Non-pigmented ciliary epithelial cell (primary cell): Measurements from ENCODE around the gene FHOD3.

Source experiments
- DNase-seq: peaks from one replicate; pipeline ENCODE4 v3.0.0-alpha.2; 2010; ENCODE audit warnings: low read depth

Gene FHOD3

DNA sequence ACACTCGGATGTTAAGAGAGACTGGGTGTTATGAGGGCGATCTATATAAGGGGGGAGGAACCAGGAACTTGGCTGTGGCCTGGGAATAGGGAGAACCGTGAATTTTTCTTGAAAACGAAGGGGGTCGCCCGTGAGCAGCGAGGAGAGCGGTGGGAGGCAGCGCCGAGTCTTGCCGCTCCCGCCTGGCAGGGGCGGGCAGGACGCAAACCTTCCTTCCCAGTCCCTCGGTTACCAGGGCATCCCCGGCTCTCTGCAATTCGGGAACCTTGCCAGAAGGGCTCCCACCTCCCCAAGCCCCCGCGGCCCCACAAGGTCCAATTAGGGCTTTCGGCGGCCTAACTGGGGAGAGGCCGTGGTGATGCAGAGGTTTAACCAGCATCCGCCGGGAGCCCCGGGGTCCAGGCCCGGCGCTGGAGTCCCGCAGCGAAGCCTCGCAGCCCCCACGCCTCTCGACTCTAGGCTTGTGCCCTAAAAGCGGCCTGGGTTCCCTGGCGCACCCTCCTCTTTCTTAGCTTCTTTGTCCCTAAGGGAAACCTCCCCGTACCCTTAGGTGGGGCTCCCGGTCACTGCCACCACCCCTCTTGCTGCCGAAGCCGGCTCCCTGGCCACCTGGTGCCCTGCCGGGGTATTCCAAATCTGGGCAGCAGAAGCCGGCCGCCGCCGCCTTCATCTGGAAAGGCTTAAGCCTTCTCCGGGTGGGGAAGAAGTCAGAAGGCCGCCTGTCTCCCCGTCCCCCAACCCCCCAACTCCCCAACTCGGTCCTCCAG is 680 bp upstream of the FHOD3 start:
- no peak for DNase-seq

DNA sequence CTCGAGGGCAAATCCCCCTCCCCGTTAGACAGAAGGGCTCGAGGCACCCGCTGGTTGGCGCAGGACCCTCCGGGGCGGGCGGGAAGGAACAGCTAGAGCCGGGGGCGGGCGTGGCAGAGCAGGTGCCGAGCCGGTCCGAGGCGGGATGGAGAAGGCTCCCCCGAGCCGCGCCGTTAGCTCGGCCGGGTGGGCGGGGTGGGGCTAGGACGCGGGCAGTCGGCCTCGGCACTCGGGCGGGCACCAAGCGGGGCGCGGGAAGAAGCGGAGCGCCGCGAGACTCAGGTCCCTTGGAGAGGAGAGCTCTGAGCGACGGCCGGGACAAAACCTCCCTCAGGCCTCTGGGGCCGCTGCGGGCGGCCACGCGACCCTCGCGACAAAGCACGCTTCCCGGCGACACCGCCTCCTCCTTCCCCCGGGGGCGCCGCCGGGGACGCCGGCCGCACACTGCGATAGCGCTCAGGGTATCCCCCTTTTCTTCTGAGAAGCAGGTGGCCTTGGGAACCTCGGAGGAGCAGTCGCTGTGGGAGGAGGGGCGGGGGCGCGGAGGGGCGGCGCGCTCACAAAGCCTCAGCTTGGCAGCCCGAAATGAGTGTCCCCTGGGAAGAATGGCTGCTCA is 721 bp downstream of the FHOD3 start:
- DNase-seq: no peak

DNA sequence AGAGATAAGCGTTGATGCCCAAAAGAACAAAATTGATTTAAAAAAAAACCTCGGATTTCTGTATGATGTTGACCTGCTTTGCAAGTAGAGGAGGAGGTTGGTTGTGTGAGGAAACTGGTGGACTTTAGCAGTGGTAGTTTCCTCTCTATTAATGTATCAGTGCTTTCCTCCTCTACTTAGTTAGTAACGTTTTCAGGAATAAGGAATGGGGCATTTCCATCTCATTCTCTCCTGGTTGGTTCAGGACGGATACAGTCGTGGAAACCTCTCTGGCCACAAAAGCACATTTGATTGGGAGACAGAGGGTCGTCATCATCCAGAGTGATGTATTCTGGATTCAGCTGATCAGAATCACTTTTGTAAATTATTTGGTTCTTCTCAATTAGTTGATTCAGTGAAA is 1.5 kb downstream of the FHOD3 start:
- DNase-seq: no peak

DNA sequence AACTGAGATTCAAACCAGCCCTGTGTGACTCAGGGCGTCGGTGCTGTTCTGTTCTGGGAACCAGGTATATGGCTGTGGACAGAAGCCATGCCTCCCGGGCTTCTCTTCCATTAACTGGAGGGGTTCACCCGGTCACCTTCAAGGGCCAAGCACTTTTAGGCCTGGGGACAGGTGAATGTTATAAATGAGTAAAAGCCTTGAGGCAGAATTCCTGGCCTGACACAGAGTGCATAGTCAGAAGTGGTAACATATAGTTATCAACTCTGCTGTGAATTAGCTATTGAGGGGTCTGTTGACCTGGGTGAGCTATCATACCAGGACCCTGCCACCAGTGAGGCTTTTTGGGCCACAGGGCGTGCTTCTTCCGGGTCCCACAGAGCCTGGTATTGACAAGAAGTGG is 2.7 kb downstream of the FHOD3 start:
- DNase-seq: no peak

DNA sequence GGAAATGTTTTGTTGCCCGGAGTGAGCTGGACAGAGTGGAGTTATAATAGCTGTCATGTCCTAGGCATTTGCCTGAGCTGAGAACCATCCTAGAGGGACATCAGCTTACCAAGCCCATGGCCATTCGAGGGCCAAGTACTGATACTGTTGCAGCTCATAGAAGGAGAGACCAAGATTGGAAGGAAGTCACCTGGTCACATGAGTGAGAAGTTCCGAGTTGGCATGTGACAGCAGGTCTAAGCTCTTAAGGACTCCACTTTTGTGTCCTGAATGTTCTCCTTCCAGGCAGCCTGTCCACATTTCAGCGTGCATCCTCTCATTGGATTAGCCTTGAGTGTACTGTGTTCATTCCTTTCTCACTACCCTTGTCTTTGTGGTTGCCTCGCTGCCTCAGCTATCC is 4.4 kb downstream of the FHOD3 start:
- no peak for DNase-seq

DNA sequence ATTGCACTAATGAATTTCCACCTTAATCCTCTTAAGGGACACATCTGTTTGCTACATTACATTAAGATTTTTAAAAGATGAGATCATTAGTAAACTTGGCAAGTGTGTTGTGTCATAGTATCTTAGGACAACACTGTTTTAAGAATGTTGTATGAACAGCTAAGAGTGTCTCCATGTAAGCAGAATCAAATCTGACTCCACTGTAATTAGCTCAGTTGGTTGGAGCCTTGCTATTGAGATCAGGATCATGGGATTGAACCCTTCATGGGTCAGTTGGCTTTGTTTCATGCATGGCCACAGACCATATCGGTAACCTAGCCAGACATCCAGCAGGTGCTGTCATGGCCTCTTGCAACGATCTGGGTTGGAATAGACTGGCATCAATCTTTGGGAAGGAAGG is 5.2 kb downstream of the FHOD3 start:
- DNase-seq: no peak

DNA sequence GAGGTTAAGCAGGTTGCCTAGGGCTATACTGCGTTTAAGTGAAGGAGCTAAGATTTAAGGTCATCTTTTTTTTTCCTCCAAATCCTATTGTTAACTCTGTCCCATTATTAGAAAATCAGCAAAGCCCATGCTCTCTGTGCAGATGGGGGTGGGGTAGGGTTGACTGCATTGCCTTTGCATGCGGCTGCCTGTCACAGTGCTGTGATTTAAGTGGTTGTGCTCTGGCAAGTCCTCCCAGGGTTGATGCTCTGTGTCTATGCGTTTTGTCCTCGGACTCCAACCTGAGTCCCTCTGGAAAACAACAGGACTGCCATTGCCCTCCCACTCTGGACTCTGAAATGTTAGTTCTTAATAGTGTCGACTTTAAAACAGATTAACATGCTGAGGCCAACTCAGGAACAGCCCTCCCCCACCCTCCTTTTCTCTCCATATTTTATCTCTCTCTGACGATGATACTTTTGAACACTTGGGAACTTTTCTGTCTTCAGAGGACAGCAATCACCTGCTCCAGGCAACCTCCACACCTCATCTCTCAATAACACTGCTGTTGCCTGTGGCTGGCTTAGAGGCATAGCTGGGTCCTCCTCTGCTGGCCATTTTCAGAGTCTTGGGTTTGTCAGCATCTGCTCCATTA is 5.8 kb downstream of the FHOD3 start:
- no peak for DNase-seq

DNA sequence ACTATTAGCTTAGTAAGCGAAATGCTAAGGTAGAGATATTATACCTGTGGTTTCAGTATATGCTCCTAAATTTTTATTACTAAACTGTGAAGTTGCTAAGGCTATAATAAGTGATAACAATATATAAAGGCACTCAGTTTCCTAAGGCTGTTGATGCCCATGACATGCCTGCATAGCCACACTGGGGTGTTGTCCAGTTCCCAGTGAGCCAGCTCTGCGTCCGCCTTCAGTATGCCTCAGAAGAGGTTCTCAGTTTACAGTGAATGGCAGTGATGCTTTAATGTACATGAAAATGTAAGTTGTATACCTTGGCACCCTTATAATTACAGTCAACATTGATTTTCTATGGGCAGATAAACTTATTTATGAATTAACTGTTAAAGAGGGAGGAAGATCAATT is 7.2 kb downstream of the FHOD3 start:
- no peak for DNase-seq

DNA sequence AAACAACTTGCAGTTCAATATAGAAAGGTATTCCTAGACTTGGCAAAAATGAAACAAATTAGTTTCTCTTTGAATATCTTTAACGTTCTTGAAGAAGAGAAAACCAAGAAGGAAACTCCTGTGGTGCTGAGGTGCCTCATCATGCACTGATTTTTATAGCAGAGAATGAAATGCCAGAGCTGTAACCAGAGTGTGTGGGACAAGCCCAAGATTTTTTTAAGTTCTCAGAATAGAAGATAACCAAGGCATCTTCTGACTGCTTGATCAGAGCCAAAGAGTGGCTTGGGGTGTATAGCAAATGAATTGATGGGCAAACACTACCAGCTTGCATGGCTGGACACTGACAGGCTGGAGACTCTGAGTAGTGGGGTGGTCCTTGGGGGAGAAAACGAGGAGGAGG is 7.9 kb downstream of the FHOD3 start:
- no peak for DNase-seq

DNA sequence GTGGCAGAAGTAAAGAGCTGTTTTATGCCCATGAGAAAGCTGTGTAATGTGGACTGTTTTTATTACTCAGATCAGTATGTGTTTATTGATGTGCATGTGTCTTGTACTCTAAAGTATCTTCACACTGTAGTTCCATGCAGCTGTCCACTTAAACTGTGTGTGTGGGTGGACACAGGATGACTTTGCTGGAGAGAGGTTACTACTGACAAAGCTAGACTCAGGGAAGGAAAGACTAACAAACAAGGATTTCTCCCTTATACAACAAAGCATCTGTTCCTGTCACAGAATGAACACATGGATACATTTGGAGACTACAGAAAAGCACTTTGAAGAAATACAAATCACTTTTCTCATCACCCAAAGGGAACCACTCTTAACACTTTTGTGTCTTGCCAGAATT is 10.0 kb downstream of the FHOD3 start:
- DNase-seq: no peak

DNA sequence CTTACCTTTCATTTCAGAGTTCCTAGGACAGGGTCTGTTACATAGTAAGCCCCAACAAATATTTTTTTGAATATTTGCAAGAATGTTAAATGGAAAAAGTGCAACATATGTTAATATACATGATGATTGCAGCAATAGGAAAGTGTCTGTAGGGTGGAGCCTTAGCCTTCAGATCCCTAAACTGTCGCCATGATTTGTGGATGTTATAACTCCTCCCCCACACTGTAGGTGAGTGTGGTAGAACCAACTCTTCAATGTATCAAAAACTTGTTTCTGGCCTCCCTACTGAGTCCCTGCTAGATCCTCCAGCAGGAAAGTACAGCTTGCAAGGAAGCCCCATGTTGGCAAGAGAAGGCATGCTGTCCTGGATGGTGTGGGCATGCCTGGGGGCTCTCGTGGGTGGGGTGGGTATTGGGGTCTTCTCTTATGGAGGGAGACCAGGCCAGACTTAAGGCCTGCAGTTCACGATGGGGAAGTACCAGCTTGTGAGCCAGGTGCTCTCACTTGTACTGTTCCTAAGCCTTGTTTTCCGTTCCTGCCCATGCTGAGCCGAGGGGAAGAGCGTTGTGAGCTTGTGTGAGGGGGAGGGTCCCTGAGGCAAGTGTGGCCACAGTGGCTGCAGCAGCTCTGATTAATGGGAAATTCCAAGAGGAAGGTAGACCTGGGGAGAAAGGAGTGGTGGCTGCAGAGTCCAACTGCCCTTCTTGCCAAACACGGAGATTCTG is 11.4 kb downstream of the FHOD3 start:
- no peak for DNase-seq

DNA sequence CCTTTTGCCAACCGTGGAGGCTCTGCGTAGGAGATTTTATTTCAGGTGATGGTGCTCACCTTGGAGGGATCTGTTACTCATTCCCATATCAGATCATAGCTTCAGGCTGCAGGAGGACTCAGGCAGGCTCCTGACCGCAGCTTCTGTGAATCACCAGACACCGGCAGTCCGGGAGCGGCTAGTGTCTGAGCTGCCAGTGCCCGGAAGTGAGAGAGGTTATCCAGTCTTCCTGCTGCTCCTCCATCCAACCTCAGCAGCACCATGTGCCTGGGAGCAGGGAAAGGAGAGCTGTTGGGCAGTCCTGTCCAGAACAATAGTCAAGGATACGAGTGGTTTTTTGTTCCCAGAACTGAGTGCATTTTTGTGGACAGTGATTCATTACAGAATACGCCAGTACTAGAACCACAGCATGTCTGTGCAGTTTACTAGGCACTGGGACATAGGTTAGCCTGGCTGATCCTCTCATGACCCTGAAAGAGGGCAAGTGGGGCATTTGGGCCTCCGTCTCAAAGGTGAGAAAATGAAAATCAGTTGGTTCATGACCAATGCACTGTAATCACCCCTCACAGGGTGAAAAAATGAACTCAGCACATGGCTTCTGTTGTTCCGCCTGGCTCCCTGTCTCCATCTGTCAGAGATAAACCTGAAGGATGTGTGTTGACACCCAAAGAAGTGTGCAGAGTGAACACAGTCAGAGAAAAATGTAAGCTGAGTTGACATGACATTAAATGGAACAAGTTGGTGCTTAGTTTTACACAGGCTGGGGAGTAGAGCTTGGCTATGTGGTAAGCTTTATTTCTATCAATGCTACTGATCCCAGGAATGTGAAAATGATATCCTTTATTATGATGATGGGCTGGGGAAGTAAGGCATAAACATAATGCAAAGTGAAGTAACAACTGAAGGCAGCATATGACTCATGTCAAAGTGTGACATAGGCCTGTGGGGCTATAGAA is 12.2 kb downstream of the FHOD3 start:
- peak; percentile 99 for DNase-seq

DNA sequence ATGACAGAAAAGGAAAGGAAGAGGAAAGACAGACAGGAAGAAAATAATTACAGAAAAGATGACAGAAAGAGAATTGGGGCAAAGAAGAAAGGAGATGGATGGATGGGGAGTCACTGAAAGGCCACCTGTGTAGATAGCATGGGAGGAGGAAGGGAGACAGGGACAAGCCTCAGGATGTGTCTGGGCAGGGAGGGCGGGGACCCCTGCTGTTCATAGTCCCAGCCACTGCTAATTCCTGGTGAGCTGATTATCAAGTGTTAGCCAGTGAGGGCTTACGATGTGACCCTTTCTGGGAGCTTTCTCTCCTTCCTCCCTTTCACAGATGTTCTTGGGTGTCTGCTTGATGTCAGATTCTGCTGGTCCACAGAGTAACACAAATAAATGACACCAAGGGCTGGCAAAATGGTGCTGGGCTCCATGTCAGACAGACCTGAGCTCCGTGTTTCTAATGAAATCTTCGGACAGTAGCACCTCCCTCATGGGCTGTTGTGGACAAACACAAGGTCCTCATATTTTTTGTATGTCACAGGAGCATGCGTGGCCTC is 13.6 kb downstream of the FHOD3 start:
- no peak for DNase-seq

DNA sequence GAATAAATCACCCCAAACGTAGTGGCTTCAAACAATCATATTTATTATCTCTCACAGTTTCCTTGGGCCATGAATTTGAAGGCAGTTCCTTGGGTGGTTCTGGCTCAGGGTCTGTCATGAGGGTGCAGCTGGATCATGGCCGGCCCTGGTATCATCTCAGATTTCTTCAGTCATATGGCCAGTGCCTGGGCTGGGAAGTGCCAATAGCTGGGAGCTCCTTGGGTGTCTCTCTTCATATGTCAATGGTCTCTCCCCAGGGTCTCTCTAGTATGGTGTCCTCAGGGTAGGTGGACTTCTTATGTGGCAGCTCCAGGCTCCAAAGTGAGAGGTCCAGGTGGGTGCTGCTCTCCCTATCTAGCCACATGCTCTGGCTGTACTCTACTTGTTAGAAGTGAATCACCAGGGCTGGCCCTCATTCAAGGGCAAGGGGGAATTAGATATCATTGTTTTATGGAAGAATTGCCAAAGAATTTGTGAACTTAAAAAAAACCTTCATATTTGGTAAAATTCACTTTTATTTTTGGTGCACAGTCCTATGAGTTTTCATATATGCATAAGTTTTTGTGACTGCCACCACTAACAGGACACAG is 15.4 kb downstream of the FHOD3 start:
- DNase-seq: no peak

DNA sequence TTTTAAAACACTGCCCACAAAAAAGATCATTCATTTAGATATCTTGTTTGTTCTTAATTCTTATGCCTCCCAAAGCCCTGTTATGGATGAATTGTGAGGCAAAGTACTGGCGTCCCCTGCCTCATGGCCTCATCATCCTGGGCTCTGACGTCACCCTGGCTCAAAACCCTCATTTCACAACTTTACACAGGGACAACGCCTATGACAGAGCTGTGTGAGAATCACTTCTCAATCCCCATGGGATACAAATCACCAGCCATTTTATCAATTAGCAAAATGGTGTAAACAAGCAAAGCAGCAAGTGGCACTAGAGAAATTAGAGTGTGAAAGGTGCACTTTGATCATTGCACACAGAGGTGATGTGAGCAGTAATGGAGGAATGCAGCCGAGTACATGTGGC is 16.6 kb downstream of the FHOD3 start:
- DNase-seq: no peak

DNA sequence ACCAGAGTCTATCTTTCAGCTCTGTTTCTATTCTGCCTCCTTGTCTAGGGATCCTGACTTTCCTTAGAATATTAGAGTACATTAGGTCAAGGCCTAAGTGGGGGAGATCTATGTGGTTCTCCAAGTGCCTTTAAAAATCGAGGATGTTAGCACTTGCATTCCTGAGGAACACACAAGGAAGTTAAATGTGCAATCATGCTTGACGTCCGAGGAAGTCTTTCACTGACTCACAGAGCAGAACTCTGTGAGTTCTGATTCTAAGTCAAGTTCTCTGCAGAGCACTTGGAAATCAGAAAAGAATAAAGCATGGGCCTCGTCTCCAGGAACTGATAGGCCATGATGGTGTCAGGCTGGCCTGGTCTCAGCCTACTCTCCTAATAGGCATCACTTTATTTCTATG is 17.2 kb downstream of the FHOD3 start:
- peak; percentile 94 for DNase-seq

DNA sequence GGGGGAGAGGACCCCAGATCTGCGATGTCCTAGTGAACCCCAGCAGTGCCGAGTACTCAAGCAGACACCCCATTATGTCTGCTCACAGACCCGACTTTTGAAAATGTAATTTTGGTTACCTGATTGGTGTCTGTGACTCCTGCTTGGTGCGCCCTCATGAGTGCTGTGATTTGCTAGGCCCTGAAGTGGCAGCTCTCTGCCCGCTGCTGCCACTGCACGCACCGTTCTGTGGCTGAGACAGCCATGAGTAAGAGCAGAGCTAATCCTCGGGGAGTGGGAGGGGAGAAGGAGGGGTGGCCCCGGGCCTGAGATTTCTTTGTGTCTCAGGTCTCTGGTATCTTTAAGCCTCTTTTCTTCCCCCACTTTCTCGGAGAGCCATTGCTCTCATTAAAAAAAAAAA is 18.2 kb downstream of the FHOD3 start:
- DNase-seq: no peak

DNA sequence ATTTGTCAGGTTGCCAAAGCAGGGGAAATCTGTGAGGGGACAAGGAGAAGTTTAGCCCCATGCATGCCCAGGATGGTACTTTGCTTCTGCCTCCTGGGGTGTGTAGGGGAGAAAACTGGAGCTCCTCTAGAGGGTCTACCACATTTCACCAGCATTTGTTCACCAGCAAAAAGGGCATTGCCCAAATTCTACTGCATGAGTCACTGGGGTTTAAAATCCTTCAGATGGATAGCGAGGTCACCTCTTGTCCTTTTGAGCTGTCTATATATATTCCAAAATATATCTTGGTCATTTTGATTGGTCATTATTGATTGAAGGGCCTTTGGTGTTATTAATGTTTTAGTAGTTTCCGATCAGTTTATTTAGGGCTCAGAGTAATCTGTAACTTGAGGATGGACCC is 18.7 kb downstream of the FHOD3 start:
- DNase-seq: no peak

DNA sequence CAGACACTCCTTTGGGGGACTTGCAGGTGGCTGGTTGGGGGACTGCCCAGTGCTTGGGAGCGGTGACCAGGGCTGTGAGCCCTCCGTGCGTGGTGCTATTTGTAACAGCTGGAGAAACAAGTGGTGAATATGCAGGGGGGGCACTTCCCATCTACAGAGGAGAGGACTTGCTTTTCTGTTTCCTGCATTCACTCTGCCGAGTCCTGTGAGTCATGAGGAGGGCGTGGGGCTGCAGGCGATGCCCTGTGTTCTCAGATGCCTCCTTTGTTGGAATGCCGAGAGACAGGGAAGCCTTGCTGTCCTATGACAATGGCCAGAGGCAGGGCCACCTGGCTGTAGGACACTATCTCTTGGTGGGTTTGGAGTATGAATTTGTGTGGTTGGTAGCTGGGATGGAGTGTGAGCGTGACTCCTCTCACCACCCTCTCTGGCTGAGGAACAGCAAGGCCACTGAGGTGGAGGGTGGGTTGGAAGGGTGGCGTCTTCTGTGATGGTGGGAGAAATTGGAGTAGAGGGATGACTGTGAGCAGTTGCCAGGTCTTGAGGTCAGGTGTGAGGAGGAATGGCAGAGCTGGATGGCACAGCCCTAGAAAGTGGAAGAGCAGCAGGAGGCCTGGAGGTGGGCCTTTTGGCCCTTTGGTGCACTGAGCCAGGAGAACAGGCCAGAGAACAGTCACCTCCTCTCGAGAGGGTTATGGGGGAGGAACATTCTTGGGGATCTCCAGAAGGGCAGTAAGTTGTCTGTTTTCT is 24.3 kb downstream of the FHOD3 start:
- no peak for DNase-seq

DNA sequence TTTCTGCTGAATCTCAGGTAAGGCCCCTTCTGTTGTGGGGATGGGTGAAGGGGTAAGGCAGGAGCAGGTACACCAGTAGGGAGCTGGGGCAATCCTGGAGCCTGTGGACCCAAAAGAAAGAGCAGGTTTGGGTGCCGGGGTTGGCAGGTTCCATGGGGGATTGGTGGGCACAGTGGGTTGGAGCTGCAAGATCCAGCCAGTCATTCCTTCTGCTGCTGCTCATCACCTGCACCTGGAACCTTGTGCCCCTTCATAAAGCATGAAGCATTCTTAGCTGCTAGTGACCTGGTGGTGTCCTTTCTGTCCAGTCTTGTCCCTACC is 24.9 kb downstream of the FHOD3 start:
- no peak for DNase-seq

DNA sequence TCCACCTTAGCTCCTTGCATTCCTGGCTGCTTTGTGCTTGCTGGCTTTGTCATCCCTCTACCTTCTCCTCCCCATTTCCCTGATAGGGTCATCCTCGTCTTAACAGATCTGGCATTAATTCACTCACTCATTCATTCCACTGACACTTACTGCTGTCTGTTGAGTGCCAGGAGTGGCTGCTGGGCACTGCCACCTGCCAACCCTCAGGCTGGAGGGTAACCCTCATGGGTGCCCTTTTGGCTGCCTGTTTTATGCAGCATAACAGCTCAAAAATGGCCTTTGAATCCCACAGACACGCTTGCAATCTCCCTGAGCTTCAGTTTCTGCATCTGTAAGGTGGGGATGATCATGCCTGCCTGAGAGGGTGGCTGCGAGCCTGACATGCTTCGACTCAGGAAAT is 25.2 kb downstream of the FHOD3 start:
- no peak for DNase-seq
